Measurements from ENCODE around the gene CALML5. TPM values are rescaled to one million over a fixed set of nuclear protein-coding genes. Genes with fewer than 3 reads are reported as not detected.

The CALML5 gene
- total RNA-seq, 1 donor from 2014 or later, result not detected

DNA sequence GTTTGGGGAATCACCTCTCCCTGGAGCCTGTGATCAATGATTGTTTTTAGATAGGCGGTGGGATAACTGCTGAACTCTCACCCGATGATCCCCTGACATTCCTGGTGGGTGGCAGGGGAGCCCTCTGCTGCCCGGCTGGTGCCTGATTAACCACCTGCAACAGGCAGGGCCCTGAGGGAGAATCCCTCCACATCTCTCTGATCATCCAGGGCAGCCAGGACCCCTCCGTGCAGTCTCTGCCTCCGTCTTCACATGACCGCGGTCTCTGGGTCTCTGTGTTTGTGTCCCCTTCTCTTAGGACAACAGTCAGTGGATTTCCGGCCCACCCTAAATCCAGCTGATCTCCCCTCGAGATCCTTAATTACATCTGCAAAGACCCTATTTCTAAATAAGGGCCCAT is 17.4 kb downstream of the CALML5 start:
- DNase-seq (ENCODE audit: extremely low spot score, unreplicated experiment), result no peak
- Mint-ChIP-seq H3K27ac (ENCODE audit: unreplicated experiment) (no peak overlapping the region), H3K27me3 (ENCODE audit: unreplicated experiment) (no peaks in the 10 kb centered on the region), H3K4me3 (ENCODE audit: unreplicated experiment) (no peak overlapping the region), H3K4me1 (ENCODE audit: unreplicated experiment) (no peaks in the 10 kb centered on the region), H3K36me3 (ENCODE audit: unreplicated experiment) (no peaks in the 10 kb centered on the region), H3K9me3 (ENCODE audit: unreplicated experiment) (no peaks in the 10 kb centered on the region)
- TF ChIP-seq, protein P1, sequence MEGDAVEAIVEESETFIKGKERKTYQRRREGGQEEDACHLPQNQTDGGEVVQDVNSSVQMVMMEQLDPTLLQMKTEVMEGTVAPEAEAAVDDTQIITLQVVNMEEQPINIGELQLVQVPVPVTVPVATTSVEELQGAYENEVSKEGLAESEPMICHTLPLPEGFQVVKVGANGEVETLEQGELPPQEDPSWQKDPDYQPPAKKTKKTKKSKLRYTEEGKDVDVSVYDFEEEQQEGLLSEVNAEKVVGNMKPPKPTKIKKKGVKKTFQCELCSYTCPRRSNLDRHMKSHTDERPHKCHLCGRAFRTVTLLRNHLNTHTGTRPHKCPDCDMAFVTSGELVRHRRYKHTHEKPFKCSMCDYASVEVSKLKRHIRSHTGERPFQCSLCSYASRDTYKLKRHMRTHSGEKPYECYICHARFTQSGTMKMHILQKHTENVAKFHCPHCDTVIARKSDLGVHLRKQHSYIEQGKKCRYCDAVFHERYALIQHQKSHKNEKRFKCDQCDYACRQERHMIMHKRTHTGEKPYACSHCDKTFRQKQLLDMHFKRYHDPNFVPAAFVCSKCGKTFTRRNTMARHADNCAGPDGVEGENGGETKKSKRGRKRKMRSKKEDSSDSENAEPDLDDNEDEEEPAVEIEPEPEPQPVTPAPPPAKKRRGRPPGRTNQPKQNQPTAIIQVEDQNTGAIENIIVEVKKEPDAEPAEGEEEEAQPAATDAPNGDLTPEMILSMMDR (IDR thresholded peaks at IDR 0.05), result no peak

DNA sequence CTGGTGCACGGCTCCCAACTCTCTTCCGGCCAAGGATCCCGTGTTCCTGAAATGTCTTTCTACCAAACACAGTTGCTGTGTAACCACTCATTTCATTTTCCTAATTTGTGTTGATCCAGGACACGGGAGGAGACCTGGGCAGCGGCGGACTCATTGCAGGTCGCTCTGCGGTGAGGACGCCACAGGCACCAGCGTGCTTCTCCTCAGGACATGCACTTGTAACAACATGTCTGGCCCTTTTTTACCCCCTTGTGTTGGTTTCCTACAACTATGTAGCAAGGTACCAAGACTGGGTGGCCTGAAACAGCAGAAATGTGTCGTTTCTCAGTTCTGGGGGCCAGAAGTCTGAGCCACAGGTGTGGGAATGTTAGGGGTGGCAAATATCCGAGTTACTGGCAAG is 18.2 kb downstream of the CALML5 start:
- Mint-ChIP-seq H3K9me3 (ENCODE audit: unreplicated experiment) (no peaks in the 10 kb centered on the region), H3K27me3 (ENCODE audit: unreplicated experiment) (no peaks in the 10 kb centered on the region), H3K27ac (ENCODE audit: unreplicated experiment) (no peak overlapping the region), H3K4me1 (ENCODE audit: unreplicated experiment) (no peaks in the 10 kb centered on the region), H3K36me3 (ENCODE audit: unreplicated experiment) (no peaks in the 10 kb centered on the region), H3K4me3 (ENCODE audit: unreplicated experiment) (no peak overlapping the region)
- DNase-seq (ENCODE audit: extremely low spot score, unreplicated experiment), result no peak
- TF ChIP-seq, protein P1 (IDR thresholded peaks at IDR 0.05), result no peak

DNA sequence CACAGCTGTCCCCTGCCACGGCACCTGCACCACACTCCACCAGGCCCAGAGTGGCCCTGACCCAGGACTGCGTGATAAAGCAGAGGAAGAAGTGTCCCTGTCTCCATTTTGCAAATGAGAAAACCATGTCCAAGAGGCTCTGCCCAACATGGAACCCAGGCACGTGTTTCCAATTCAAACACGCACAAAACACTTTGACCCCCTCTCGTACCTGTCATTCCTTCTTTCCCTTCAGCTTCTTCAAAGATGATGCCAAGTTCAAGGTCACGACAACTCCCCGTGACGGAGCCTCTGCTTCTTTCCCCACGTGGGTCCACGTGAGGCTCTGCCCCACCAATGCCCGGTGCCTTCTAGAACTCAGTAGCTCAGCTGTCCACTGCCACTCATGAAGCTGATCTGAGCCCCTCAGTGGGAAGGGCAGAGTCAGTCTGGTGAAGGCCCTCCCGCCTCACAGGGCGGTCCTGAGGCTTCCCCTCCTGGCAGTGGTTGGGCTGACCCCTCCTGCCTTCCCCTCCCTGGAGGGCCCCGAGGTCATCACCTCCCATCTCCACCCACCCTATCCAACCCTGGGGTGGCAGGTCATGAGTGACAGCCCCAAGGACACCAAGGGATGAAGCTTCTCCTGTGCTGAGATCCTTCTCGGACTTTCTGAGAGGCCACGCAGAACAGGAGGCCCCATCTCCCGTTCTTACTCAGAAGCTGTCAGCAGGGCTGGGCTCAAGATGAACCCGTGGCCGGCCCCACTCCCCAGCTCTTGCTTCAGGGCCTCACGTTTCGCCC is 19.0 kb downstream of the CALML5 start:
- H3K9me3 Mint-ChIP-seq (ENCODE audit: unreplicated experiment), result no peaks in the 10 kb centered on the region
- TF ChIP-seq, protein P1 (IDR thresholded peaks at IDR 0.05), result no peak
- no peaks in the 10 kb centered on the region for H3K36me3 Mint-ChIP-seq (ENCODE audit: unreplicated experiment)
- no peak overlapping the region for H3K27ac Mint-ChIP-seq (ENCODE audit: unreplicated experiment)
- no peak overlapping the region for H3K4me3 Mint-ChIP-seq (ENCODE audit: unreplicated experiment)
- H3K27me3 Mint-ChIP-seq (ENCODE audit: unreplicated experiment), result no peaks in the 10 kb centered on the region
- no peak for DNase-seq (ENCODE audit: extremely low spot score, unreplicated experiment)
- H3K4me1 Mint-ChIP-seq (ENCODE audit: unreplicated experiment), result no peaks in the 10 kb centered on the region

- Mint-ChIP-seq H3K27ac (ENCODE audit: unreplicated experiment) (no peak overlapping the region), H3K27me3 (ENCODE audit: unreplicated experiment) (no peaks in the 10 kb centered on the region), H3K36me3 (ENCODE audit: unreplicated experiment) (no peaks in the 10 kb centered on the region), H3K9me3 (ENCODE audit: unreplicated experiment) (no peaks in the 10 kb centered on the region), H3K4me3 (ENCODE audit: unreplicated experiment) (no peak overlapping the region), H3K4me1 (ENCODE audit: unreplicated experiment) (no peaks in the 10 kb centered on the region)
- TF ChIP-seq, protein P1 (IDR thresholded peaks at IDR 0.05), result no peak
- DNase-seq (ENCODE audit: extremely low spot score, unreplicated experiment), result no peak
Observed at GRCh38 chr10:5479481-5480161, 19.7 kb downstream of the CALML5 start.

DNA sequence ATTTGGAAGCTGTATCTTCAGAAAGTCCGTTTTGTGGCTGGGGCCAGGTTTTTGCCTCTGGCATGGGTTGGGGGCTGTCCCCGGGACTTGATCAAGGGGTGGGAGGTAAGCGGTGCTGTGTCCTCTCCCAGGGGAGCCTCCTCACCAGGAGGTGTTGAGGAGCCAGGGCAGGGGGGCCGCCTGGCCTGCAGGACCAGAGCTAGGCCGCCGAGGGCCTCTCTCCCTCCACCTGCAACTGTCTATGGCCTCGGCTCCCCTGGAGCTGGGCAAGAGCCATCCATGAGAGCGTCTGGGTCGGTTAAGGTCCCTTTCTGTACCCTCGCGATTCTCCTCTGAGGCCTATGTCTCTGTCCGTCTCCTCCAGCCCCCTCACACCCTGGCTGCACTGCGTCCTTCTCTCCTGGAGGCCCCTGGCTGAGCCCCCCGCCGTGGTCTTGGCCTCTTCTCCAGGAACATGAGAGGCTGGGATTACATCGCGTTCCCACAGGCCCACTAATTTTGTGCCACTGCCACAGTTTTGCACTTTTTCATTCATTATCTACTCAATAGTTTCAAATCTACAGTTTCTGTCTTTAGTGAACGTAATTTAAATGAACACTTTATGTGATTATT is 20.6 kb downstream of the CALML5 start:
- no peaks in the 10 kb centered on the region for H3K9me3 Mint-ChIP-seq (ENCODE audit: unreplicated experiment)
- H3K4me3 Mint-ChIP-seq (ENCODE audit: unreplicated experiment), result no peak overlapping the region
- no peak overlapping the region for H3K27ac Mint-ChIP-seq (ENCODE audit: unreplicated experiment)
- no peaks in the 10 kb centered on the region for H3K27me3 Mint-ChIP-seq (ENCODE audit: unreplicated experiment)
- TF ChIP-seq, protein P1 (IDR thresholded peaks at IDR 0.05), result no peak
- no peak for DNase-seq (ENCODE audit: extremely low spot score, unreplicated experiment)
- H3K4me1 Mint-ChIP-seq (ENCODE audit: unreplicated experiment), result no peaks in the 10 kb centered on the region
- no peaks in the 10 kb centered on the region for H3K36me3 Mint-ChIP-seq (ENCODE audit: unreplicated experiment)

Data from osteocyte (in vitro differentiated cells).